Activated CD4-positive, alpha-beta T cell treated with anti-CD3 and anti-CD28 coated beads, Interleukin-2, Interleukin-6, amounts not matched to agents 100 ng/mL and 50 ng/mL, durations not matched to agents 16 hours and 8 hours (primary cell): Measurements from ENCODE around the gene TAGLN.

Source experiments
- DNase-seq: peaks from one replicate; pipeline ENCODE4 v3.0.0-alpha.2; 2020

TAGLN gene

GRCh38 chr11:117199053-117199915, at the start of gene TAGLN:
TAGLN (plus strand) TSS chr11:117199370; CDS start chr11:117203014, 3,644 bp downstream.
- DNase-seq, result no peak

- no peak for DNase-seq
Observed at GRCh38 chr11:117152066-117152465, 47.1 kb upstream of the TAGLN start.

GRCh38 chr11:117154468-117154867, 44.7 kb upstream of the TAGLN start:
- no peak for DNase-seq

GRCh38 chr11:117157507-117157906, 41.7 kb upstream of the TAGLN start:
- DNase-seq, result no peak

GRCh38 chr11:117159892-117160291, 39.3 kb upstream of the TAGLN start:
- no peak for DNase-seq

GRCh38 chr11:117160826-117161225, 38.3 kb upstream of the TAGLN start:
- DNase-seq, result no peak

- no peak for DNase-seq
Observed at GRCh38 chr11:117166491-117166890, 32.7 kb upstream of the TAGLN start.

GRCh38 chr11:117169736-117170135, 29.4 kb upstream of the TAGLN start:
- DNase-seq, result no peak

- no peak for DNase-seq
Observed at GRCh38 chr11:117170210-117170609, 29.0 kb upstream of the TAGLN start.

- no peak for DNase-seq
Observed at GRCh38 chr11:117171007-117171403, 28.2 kb upstream of the TAGLN start.

- no peak for DNase-seq
Observed at GRCh38 chr11:117171404-117172061, 27.6 kb upstream of the TAGLN start.

GRCh38 chr11:117172724-117173421, 26.3 kb upstream of the TAGLN start:
- no peak for DNase-seq

GRCh38 chr11:117175104-117175503, 24.1 kb upstream of the TAGLN start:
- DNase-seq, result no peak

GRCh38 chr11:117175781-117176180, 23.4 kb upstream of the TAGLN start:
- DNase-seq, result no peak

- no peak for DNase-seq
Observed at GRCh38 chr11:117176186-117176585, 23.0 kb upstream of the TAGLN start.

- no peak for DNase-seq
Observed at GRCh38 chr11:117177534-117178209, 21.5 kb upstream of the TAGLN start.

- peak; percentile 94 for DNase-seq
Observed at GRCh38 chr11:117178210-117179034, 20.7 kb upstream of the TAGLN start, which contains the start of gene SIDT2. SIDT2 (plus strand) TSS chr11:117178743; CDS start chr11:117179264, 521 bp downstream.

- peak; percentile 50 for DNase-seq
Observed at GRCh38 chr11:117179048-117179999, 19.8 kb upstream of the TAGLN start.

- DNase-seq, result no peak
Observed at GRCh38 chr11:117180020-117180419, 19.1 kb upstream of the TAGLN start.

GRCh38 chr11:117180661-117181585, 18.2 kb upstream of the TAGLN start:
- DNase-seq, result peak; percentile 77
